SU-DHL-6 (cell line): ENCODE data around the gene TP53RK.

ENCODE experiments used
- H2AFZ ChIP-seq: fragments of 200-600 bp; sonication (generic); 2 replicates; pipeline ENCODE4 v1.6.1; 2014; ENCODE audit warnings: low read depth, mild to moderate bottlenecking, moderate library complexity, mixed read lengths, antibody characterized with exemption, low read length; ENCODE audit not compliant: severe bottlenecking
- H3F3A ChIP-seq: fragments of 200-600 bp; shearing (Covaris generic); 2 replicates; pipeline ENCODE4 v1.6.0; 2016; ENCODE audit warnings: antibody characterized with exemption, mild to moderate bottlenecking; ENCODE audit not compliant: insufficient read depth
- H3K27ac ChIP-seq: fragments of 200-600 bp; sonication (generic); 2 replicates; pipeline ENCODE4 v1.5.1; 2016; ENCODE audit warnings: low read depth, mild to moderate bottlenecking, low read length, moderate library complexity, mixed read lengths
- H3K27me3 ChIP-seq: fragments of 200-600 bp; sonication (generic), shearing (Covaris generic); 2 replicates; pipeline ENCODE4 v1.6.0; 2014; ENCODE audit warnings: mild to moderate bottlenecking, low read length
- H3K36me3 ChIP-seq: fragments of 200-600 bp; sonication (generic); 2 replicates; pipeline ENCODE4 v1.6.1; 2014; ENCODE audit warnings: mild to moderate bottlenecking, low read length, mixed read lengths
- H3K4me2 ChIP-seq: fragments of 300-600, 200-600 bp; shearing (Covaris generic), sonication (generic); 2 replicates; pipeline ENCODE4 v1.6.0; 2014; ENCODE audit warnings: low read length, low read depth, mild to moderate bottlenecking; ENCODE audit not compliant: poor library complexity, severe bottlenecking
- H3K4me3 ChIP-seq: fragments of 200-600 bp; sonication (generic); 2 replicates; pipeline ENCODE4 v1.5.1; 2014; ENCODE audit warnings: antibody characterized with exemption, low read length, mild to moderate bottlenecking, mixed read lengths; ENCODE audit not compliant: insufficient read depth, poor library complexity, severe bottlenecking
- H3K79me2 ChIP-seq: fragments of 200-600 bp; sonication (generic); 2 replicates; pipeline ENCODE4 v1.6.1; 2014; ENCODE audit warnings: mild to moderate bottlenecking, low read length, moderate library complexity; ENCODE audit not compliant: insufficient read depth
- H3K9ac ChIP-seq: fragments of 200-600 bp; sonication (generic); 2 replicates; pipeline ENCODE4 v1.7.0; 2014; ENCODE audit warnings: mild to moderate bottlenecking, low read length
- H3K9me2 ChIP-seq: fragments of 200-600 bp; sonication (generic); replicated peaks from 2 replicates; pipeline ENCODE4 v1.6.1; 2014; ENCODE audit warnings: low read length; ENCODE audit not compliant: insufficient read depth
- H3K9me3 ChIP-seq: fragments of 200-600 bp; sonication (generic); 2 replicates; pipeline ENCODE4 v1.6.1; 2014; ENCODE audit warnings: low read length, mixed read lengths; ENCODE audit not compliant: insufficient read depth
- H4K20me1 ChIP-seq: fragments of 200-600 bp; sonication (generic); 2 replicates; pipeline ENCODE4 v1.6.1; 2014; ENCODE audit warnings: low read depth, mild to moderate bottlenecking, antibody characterized with exemption, low read length, moderate library complexity, mixed read lengths
- EZH2phosphoT487 ChIP-seq: fragments of 200-600 bp; sonication (generic), shearing (Covaris generic); conservative IDR thresholded peaks from 2 replicates; pipeline ENCODE4 v1.6.1; 2018; ENCODE audit warnings: mild to moderate bottlenecking, antibody characterized with exemption, low read length, moderate library complexity, mixed read lengths
- TF ChIP-seq, protein P1 (sequence below): fragments of 200-600 bp; sonication (generic); IDR thresholded peaks from one replicate; pipeline ENCODE4 v1.5.1; 2017; ENCODE audit warnings: antibody characterized with exemption, mild to moderate bottlenecking, low read length, moderate library complexity; ENCODE audit not compliant: insufficient read depth, poor library complexity, severe bottlenecking

Gene TP53RK

DNA sequence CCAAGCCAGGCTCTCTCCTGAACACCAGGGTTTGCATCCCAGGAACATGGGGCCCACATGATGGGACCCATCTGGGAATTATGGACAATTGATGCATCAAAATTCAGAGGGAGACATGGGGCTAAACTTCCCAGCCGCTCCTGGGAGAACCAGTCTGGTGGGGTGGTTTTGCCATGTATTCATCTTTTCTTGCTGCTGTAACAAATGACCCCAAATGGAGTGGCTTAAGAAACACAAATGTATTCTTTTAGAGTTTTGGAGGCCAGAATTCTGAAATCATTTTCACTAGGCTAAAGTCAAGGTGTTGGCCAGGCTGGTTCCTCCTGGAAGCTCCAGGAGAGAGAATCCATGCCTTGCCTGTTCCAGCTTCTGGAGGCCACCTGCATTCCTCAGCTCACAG is 44.5 kb downstream of the TP53RK start:
- Histone ChIP-seq H3K27ac (no peak overlapping the region), H2AFZ (no peak overlapping the region), H3K4me2 (no peak overlapping the region), H3F3A (no peaks in the 10 kb centered on the region), H3K9ac (no peak overlapping the region), H3K79me2 (no peaks in the 10 kb centered on the region), H3K9me3 (no peaks in the 10 kb centered on the region), H4K20me1 (no peaks in the 10 kb centered on the region), H3K4me3 (no peak overlapping the region), H3K27me3 (no peaks in the 10 kb centered on the region; the same call in 1 of the 2 replicates), H3K36me3 (no peaks in the 10 kb centered on the region), H3K9me2 (no peaks in the 10 kb centered on the region)
- TF ChIP-seq, protein P1, sequence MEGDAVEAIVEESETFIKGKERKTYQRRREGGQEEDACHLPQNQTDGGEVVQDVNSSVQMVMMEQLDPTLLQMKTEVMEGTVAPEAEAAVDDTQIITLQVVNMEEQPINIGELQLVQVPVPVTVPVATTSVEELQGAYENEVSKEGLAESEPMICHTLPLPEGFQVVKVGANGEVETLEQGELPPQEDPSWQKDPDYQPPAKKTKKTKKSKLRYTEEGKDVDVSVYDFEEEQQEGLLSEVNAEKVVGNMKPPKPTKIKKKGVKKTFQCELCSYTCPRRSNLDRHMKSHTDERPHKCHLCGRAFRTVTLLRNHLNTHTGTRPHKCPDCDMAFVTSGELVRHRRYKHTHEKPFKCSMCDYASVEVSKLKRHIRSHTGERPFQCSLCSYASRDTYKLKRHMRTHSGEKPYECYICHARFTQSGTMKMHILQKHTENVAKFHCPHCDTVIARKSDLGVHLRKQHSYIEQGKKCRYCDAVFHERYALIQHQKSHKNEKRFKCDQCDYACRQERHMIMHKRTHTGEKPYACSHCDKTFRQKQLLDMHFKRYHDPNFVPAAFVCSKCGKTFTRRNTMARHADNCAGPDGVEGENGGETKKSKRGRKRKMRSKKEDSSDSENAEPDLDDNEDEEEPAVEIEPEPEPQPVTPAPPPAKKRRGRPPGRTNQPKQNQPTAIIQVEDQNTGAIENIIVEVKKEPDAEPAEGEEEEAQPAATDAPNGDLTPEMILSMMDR = no peak
- no peak for TF ChIP-seq EZH2phosphoT487

DNA sequence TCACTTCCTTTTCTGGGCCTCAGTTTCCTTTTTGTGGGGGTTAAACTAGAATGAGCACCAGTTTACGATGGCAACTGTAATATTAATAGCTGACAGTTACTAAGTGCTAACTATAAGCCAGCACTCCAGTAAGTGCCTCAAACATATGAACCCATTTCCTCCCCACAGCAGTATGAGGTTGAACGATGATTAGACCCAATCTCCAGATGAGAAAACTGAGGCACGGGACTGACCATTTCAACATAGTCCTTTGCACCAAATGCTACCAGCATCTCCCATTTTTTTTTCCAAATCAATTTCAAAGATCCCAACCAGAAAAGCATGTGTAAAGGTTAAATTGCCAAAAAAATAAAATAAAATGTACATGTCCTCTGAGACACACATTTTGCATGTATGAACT is 45.1 kb downstream of the TP53RK start:
- H4K20me1 ChIP-seq = no peaks in the 10 kb centered on the region
- no peaks in the 10 kb centered on the region for H3K36me3 ChIP-seq
- no peaks in the 10 kb centered on the region for H3K79me2 ChIP-seq
- no peak overlapping the region for H3K9ac ChIP-seq
- H3K4me3 ChIP-seq = no peak overlapping the region
- TF ChIP-seq, protein P1 = no peak
- TF ChIP-seq EZH2phosphoT487 = no peak
- H3K9me2 ChIP-seq = no peaks in the 10 kb centered on the region
- H3K27me3 ChIP-seq = no peaks in the 10 kb centered on the region; the same call in 1 of the 2 replicates
- no peak overlapping the region for H2AFZ ChIP-seq
- no peak overlapping the region for H3K27ac ChIP-seq
- no peaks in the 10 kb centered on the region for H3K9me3 ChIP-seq
- no peak overlapping the region for H3K4me2 ChIP-seq
- H3F3A ChIP-seq = no peaks in the 10 kb centered on the region

DNA sequence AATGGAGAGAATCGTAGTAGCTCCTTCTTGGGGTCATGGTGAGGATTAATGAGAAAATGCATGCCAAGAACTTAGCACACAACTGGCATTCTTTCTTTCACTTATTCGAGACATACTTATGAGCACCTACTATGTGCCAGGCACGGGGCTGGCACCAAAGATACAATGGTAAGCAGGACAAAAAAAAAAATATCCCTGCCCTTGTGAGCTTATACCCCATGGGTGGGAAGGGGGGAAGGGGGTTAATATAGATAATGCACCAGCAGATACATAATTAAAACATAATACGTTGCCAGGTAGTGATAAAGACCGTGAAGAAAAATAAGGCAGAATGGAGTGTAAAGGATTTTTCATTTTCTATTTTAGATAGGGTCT is 46.3 kb downstream of the TP53RK start:
- Histone ChIP-seq H3K4me3 (no peak overlapping the region), H3K27ac (no peak overlapping the region), H3K9me2 (no peaks in the 10 kb centered on the region), H3K27me3 (no peaks in the 10 kb centered on the region; the same call in 1 of the 2 replicates), H3K9ac (no peak overlapping the region), H3K9me3 (no peaks in the 10 kb centered on the region), H3K79me2 (no peaks in the 10 kb centered on the region), H4K20me1 (no peaks in the 10 kb centered on the region), H2AFZ (no peak overlapping the region), H3K4me2 (no peak overlapping the region), H3F3A (no peaks in the 10 kb centered on the region), H3K36me3 (no peaks in the 10 kb centered on the region)
- no peak for TF ChIP-seq EZH2phosphoT487
- TF ChIP-seq, protein P1 = no peak
